Activated CD8-positive, alpha-beta T cell treated with anti-CD3 and anti-CD28 coated beads, Interleukin-2, amount 10 ng/mL, durations not matched to agents 7 days and 5 days (primary cell): ENCODE data around the gene BACE1-AS. TPM values are rescaled to one million over a fixed set of nuclear protein-coding genes. Genes with fewer than 3 reads are reported as not detected.
"Not testable (repeated sequence)": the region's sequence is repeated elsewhere in the genome, so short reads cannot be mapped to it uniquely, and the experiment has no call there.

Source experiments
- ATAC-seq: fragments of 150-1000 bp; cut with Tn5 transposase; one replicate; pipeline ENCODE4 v1.10.0; 2021; ENCODE audit warnings: moderate library complexity
- CTCF ChIA-PET: fragments of 350-600 bp; sonication (Branson Sonifier 250); formaldehyde crosslinking; loops from one replicate; lab custom pipeline; 2021; ENCODE audit warnings: antibody characterized with exemption; lab: Charles Lee
- POLR2A ChIA-PET: fragments of 350-600 bp; sonication (Branson Sonifier 250); formaldehyde crosslinking; loops from one replicate; lab custom pipeline; 2021; ENCODE audit warnings: antibody characterized with exemption; lab: Charles Lee
- DNase-seq: peaks from one replicate; pipeline ENCODE4 v3.0.0-alpha.2; 2020
- H3K27ac Mint-ChIP-seq: one replicate; pipeline ENCODE4 v1.8.0; 2021; ENCODE audit warnings: mild to moderate bottlenecking, mixed read lengths
- H3K27me3 Mint-ChIP-seq: one replicate; pipeline ENCODE4 v1.8.0; 2021; ENCODE audit warnings: low read depth, mixed read lengths
- H3K36me3 Mint-ChIP-seq: one replicate; pipeline ENCODE4 v1.8.0; 2021; ENCODE audit warnings: low read depth, mixed read lengths
- H3K4me1 Mint-ChIP-seq: one replicate; pipeline ENCODE4 v1.8.0; 2021; ENCODE audit warnings: low read depth, mixed read lengths
- H3K4me3 Mint-ChIP-seq: one replicate; pipeline ENCODE4 v1.8.0; 2021; ENCODE audit warnings: mild to moderate bottlenecking, mixed read lengths
- H3K9me3 Mint-ChIP-seq: one replicate; pipeline ENCODE4 v1.8.0; 2022; ENCODE audit warnings: mixed read lengths; ENCODE audit not compliant: insufficient read depth
- total RNA-seq, 2 experiments: library from RNA; stranded (reverse); gene quantifications; one replicate each; pipeline ENCODE4 v1.2.3, GENCODE V29; 2021

The BACE1-AS gene
- total RNA-seq, 2 experiments from 2014 or later = 3.8 to 4.3 TPM

- ATAC-seq (no peak), DNase-seq (no peak)
- Mint-ChIP-seq H3K9me3 (no peaks in the 10 kb centered on the region), H3K27ac (no peak overlapping the region), H3K36me3 (no peaks in the 10 kb centered on the region), H3K27me3 (peaks cover 45% of the 10 kb centered on the region), H3K4me3 (no peak overlapping the region), H3K4me1 (peaks cover 11% of the 10 kb centered on the region)
- POLR2A ChIA-PET = no interaction called here
- CTCF ChIA-PET = no interaction called here
Observed at GRCh38 chr11:117313091-117313490, 21.9 kb downstream of the BACE1-AS start.

- Mint-ChIP-seq H3K36me3 (no peaks in the 10 kb centered on the region), H3K27me3 (peaks cover 50% of the 10 kb centered on the region), H3K4me3 (no peak overlapping the region), H3K9me3 (no peaks in the 10 kb centered on the region), H3K27ac (no peak overlapping the region), H3K4me1 (peaks cover 11% of the 10 kb centered on the region)
- ChIA-PET POLR2A (no interaction called here), CTCF (no interaction called here)
- ATAC-seq = no peak
- no peak for DNase-seq
Observed at GRCh38 chr11:117313828-117314768, 23.0 kb downstream of the BACE1-AS start.

GRCh38 chr11:117314840-117315239, 23.7 kb downstream of the BACE1-AS start:
- DNase-seq = no peak
- H3K4me1 Mint-ChIP-seq = peaks cover 11% of the 10 kb centered on the region
- H3K27ac Mint-ChIP-seq = no peak overlapping the region
- peak overlapping the region; percentile 44 for H3K4me3 Mint-ChIP-seq
- H3K9me3 Mint-ChIP-seq = no peaks in the 10 kb centered on the region
- ChIA-PET POLR2A (interaction anchor here (1.2 kb wide), 1 partner anchor 11 kb away, joined by 3 read pairs; no protein-coding TSS in a partner anchor), CTCF (no interaction called here)
- H3K36me3 Mint-ChIP-seq = no peaks in the 10 kb centered on the region
- ATAC-seq = no peak
- H3K27me3 Mint-ChIP-seq = peaks cover 50% of the 10 kb centered on the region

GRCh38 chr11:117315285-117316196, 24.4 kb downstream of the BACE1-AS start:
- ChIA-PET POLR2A (interaction anchor here (1.0 to 1.2 kb wide), 2 partner anchors 12 kb away, joined by 3 read pairs; partner anchors contain the start of gene CEP164), CTCF (no interaction called here)
- ATAC-seq (peak; percentile 74), DNase-seq (no peak)
- Mint-ChIP-seq H3K27me3 (peaks cover 50% of the 10 kb centered on the region), H3K9me3 (no peaks in the 10 kb centered on the region), H3K27ac (no peak overlapping the region), H3K36me3 (no peaks in the 10 kb centered on the region), H3K4me1 (peaks cover 11% of the 10 kb centered on the region), H3K4me3 (peak overlapping the region; percentile 64)

- CTCF ChIA-PET = no interaction called here
- peak; percentile 34 for ATAC-seq
- Mint-ChIP-seq H3K9me3 (no peaks in the 10 kb centered on the region), H3K27ac (no peak within 1 kb of the TSS), H3K36me3 (no peaks in the 10 kb centered on the region), H3K4me1 (peaks cover 11% of the 10 kb centered on the region), H3K27me3 (peaks cover 48% of the 10 kb centered on the region), H3K4me3 (peak within 1 kb of the TSS; percentile 64)
- POLR2A ChIA-PET = interaction anchor here (1.0 to 1.2 kb wide), 2 partner anchors 12 to 13 kb away, joined by 3 read pairs; partner anchors contain the start of gene CEP164
- peak; percentile 27 for DNase-seq
Observed at GRCh38 chr11:117316197-117316961, 25.2 kb downstream of the BACE1-AS start, which contains the start of gene BACE1. Gene BACE1 (minus strand): TSS chr11:117316256. CDS start chr11:117315795, 461 bp downstream.

GRCh38 chr11:117318738-117319137, 27.6 kb downstream of the BACE1-AS start:
- H3K4me1 Mint-ChIP-seq = peaks cover 11% of the 10 kb centered on the region
- DNase-seq (no peak), ATAC-seq (no peak)
- no peak overlapping the region for H3K27ac Mint-ChIP-seq
- CTCF ChIA-PET = no interaction called here
- H3K27me3 Mint-ChIP-seq = peaks cover 45% of the 10 kb centered on the region
- POLR2A ChIA-PET = no interaction called here
- H3K36me3 Mint-ChIP-seq = no peaks in the 10 kb centered on the region
- H3K4me3 Mint-ChIP-seq = no peak overlapping the region
- H3K9me3 Mint-ChIP-seq = no peaks in the 10 kb centered on the region

GRCh38 chr11:117319214-117319840, 28.2 kb downstream of the BACE1-AS start:
- POLR2A ChIA-PET = no interaction called here
- H3K9me3 Mint-ChIP-seq = no peaks in the 10 kb centered on the region
- H3K27ac Mint-ChIP-seq = no peak overlapping the region
- H3K4me3 Mint-ChIP-seq = no peak overlapping the region
- no peaks in the 10 kb centered on the region for H3K36me3 Mint-ChIP-seq
- CTCF ChIA-PET = no interaction called here
- ATAC-seq = no peak
- peaks cover 42% of the 10 kb centered on the region for H3K27me3 Mint-ChIP-seq
- H3K4me1 Mint-ChIP-seq = peaks cover 11% of the 10 kb centered on the region
- no peak for DNase-seq

- not testable (repeated sequence) for DNase-seq, H3K36me3 Mint-ChIP-seq, H3K9me3 Mint-ChIP-seq, H3K27ac Mint-ChIP-seq, H3K4me3 Mint-ChIP-seq, H3K4me1 Mint-ChIP-seq, H3K27me3 Mint-ChIP-seq, ATAC-seq
- CTCF ChIA-PET = interaction anchor here (1.0 to 1.8 kb wide), 4 partner anchors 96 to 492 kb away, joined by 5 to 10 read pairs (median 6); partner anchors contain the start of gene PCSK7
- POLR2A ChIA-PET = interaction anchor here (0.6 to 2.3 kb wide), 4 partner anchors 11 to 96 kb away, joined by 3 to 15 read pairs (median 5); partner anchors contain the start of genes BACE1, PCSK7 and RNF214
Observed at GRCh38 chr11:117327255-117327566, 36.1 kb downstream of the BACE1-AS start.

- peak within 1 kb of the TSS; percentile 64 for H3K4me3 Mint-ChIP-seq
- peak within 1 kb of the TSS; percentile 76 for H3K27ac Mint-ChIP-seq
- POLR2A ChIA-PET = interaction anchor here (0.7 to 2.3 kb wide), 5 partner anchors 11 to 96 kb away, joined by 3 to 15 read pairs (median 4); partner anchors contain the start of genes BACE1, PCSK7 and RNF214
- no peaks in the 10 kb centered on the region for H3K36me3 Mint-ChIP-seq
- peaks cover 5% of the 10 kb centered on the region for H3K4me1 Mint-ChIP-seq
- no peaks in the 10 kb centered on the region for H3K9me3 Mint-ChIP-seq
- H3K27me3 Mint-ChIP-seq = peaks cover 5% of the 10 kb centered on the region
- ATAC-seq (peak; percentile 98), DNase-seq (peak; percentile 97)
- CTCF ChIA-PET = interaction anchor here (1.0 to 1.8 kb wide), 4 partner anchors 97 to 492 kb away, joined by 5 to 10 read pairs (median 6); partner anchors contain the start of gene PCSK7
Observed at GRCh38 chr11:117327567-117328374, 36.6 kb downstream of the BACE1-AS start, which contains the start of gene CEP164. Gene CEP164 (plus strand): TSS chr11:117327854. CDS start chr11:117338587, 10,733 bp downstream.
